ENCODE results near the gene RHAG.

GRCh38 chr6:49632727-49633126, 3.9 kb downstream of the RHAG start:
- no peak for TF ChIP-seq POLR2A (IDR thresholded peaks at IDR 0.05)
- no peak for TF ChIP-seq CTCF (IDR thresholded peaks at IDR 0.05)

Data from testis (tissue), 2 donors.